Sciatic nerve (tissue), 2 donors: ENCODE results near the gene CXCL8. TPM values are rescaled to one million over a fixed set of nuclear protein-coding genes. Genes with fewer than 3 reads are reported as not detected.
A peak's percentile ranks its signal among the peaks of the same experiment; 100 is the strongest.

Experiments
- ATAC-seq: fragments of 200-7000 bp; cut with Tn5 transposase; one replicate; pipeline ENCODE4 v1.9.1; 2020; ENCODE audit warnings: mild to moderate bottlenecking, moderate library complexity
- DNase-seq: peaks from one replicate; pipeline ENCODE4 v3.0.0-alpha.2; 2020; ENCODE audit warnings: low spot score
- intact Hi-C: fragments of 100-400 bp; cut with DNase I; formaldehyde crosslinking; loops from one replicate; pipeline ENCODE4 v1.14.2; 2022
- total RNA-seq: library from RNA; stranded (reverse); fragmentation: NEBNext Ultra II Directional; extraction: Animal tissue kit (Norgen Biotek cat#: 25700); gene quantifications from one replicate; pipeline ENCODE4 v1.2.1, GENCODE V29; 2021
- donor health status: DM: no; HTN: no; CAD: no.
- donor health status: DM: no; HTN: no; CAD: no.

CXCL8 gene
- total RNA-seq, 1 donor from 2014 or later, result 33.0 TPM

- intact Hi-C loops, result no loop called here
- ATAC-seq (peak; percentile 46), DNase-seq (no peak)
Observed at GRCh38 chr4:73741031-73741749, 821 bp downstream of the CXCL8 start.

GRCh38 chr4:73741750-73742489, 1.6 kb downstream of the CXCL8 start:
- intact Hi-C loops, result no loop called here
- ATAC-seq (no peak), DNase-seq (no peak)

- DNase-seq (no peak), ATAC-seq (no peak)
- intact Hi-C loops, result no loop called here
Observed at GRCh38 chr4:73742490-73743160, 2.3 kb downstream of the CXCL8 start.

GRCh38 chr4:73743281-73743680, 2.9 kb downstream of the CXCL8 start:
- ATAC-seq (no peak), DNase-seq (no peak)
- intact Hi-C loops, result no loop called here

- ATAC-seq, result no peak
- intact Hi-C loops, result no loop called here
- DNase-seq, result no peak
Observed at GRCh38 chr4:73743795-73744194, 3.4 kb downstream of the CXCL8 start.

- no peak for DNase-seq
- intact Hi-C loops, result no loop called here
- no peak for ATAC-seq
Observed at GRCh38 chr4:73744203-73744602, 3.8 kb downstream of the CXCL8 start.

GRCh38 chr4:73750730-73751129, 10.4 kb downstream of the CXCL8 start:
- no peak for DNase-seq
- intact Hi-C loops, result no loop called here
- ATAC-seq, result no peak

- no peak for DNase-seq
- intact Hi-C loops, result no loop called here
- ATAC-seq, result no peak
Observed at GRCh38 chr4:73751166-73751565, 10.8 kb downstream of the CXCL8 start.

- ATAC-seq, result no peak
- DNase-seq, result no peak
- intact Hi-C loops, result no loop called here
Observed at GRCh38 chr4:73751830-73752229, 11.5 kb downstream of the CXCL8 start.

- ATAC-seq (no peak), DNase-seq (no peak)
- intact Hi-C loops, result no loop called here
Observed at GRCh38 chr4:73752424-73752823, 12.1 kb downstream of the CXCL8 start.

GRCh38 chr4:73753215-73753614, 12.8 kb downstream of the CXCL8 start:
- ATAC-seq (no peak), DNase-seq (no peak)
- intact Hi-C loops, result no loop called here

GRCh38 chr4:73754934-73755333, 14.6 kb downstream of the CXCL8 start:
- DNase-seq (no peak), ATAC-seq (no peak)
- intact Hi-C loops, result no loop called here

- ATAC-seq, result no peak
Observed at GRCh38 chr4:73759357-73759756, 19.0 kb downstream of the CXCL8 start.

GRCh38 chr4:73761856-73762255, 21.5 kb downstream of the CXCL8 start:
- no peak for DNase-seq
- intact Hi-C loops, result no loop called here
- ATAC-seq, result no peak

More at GRCh38 chr4:73759357-73759756, 19.0 kb downstream of the CXCL8 start:
- DNase-seq, result no peak
- intact Hi-C loops, result no loop called here

GRCh38 chr4:73762409-73762808, 22.0 kb downstream of the CXCL8 start:
- ATAC-seq (no peak), DNase-seq (no peak)
- intact Hi-C loops, result no loop called here

- DNase-seq (no peak), ATAC-seq (no peak)
- intact Hi-C loops, result no loop called here
Observed at GRCh38 chr4:73763877-73764276, 23.5 kb downstream of the CXCL8 start.

- intact Hi-C loops, result no loop called here
- ATAC-seq, result no peak
- no peak for DNase-seq
Observed at GRCh38 chr4:73764513-73764912, 24.1 kb downstream of the CXCL8 start.

- intact Hi-C loops, result no loop called here
- ATAC-seq, result no peak
- no peak for DNase-seq
Observed at GRCh38 chr4:73765296-73765695, 24.9 kb downstream of the CXCL8 start.

GRCh38 chr4:73770917-73771316, 30.5 kb downstream of the CXCL8 start:
- intact Hi-C loops, result no loop called here
- ATAC-seq (no peak), DNase-seq (no peak)

GRCh38 chr4:73772363-73772762, 32.0 kb downstream of the CXCL8 start:
- ATAC-seq, result no peak
- intact Hi-C loops, result no loop called here
- no peak for DNase-seq
